Dermis microvascular lymphatic vessel endothelial cell (primary cell): ENCODE measurements around the gene AADACL4. TPM values are rescaled to one million over a fixed set of nuclear protein-coding genes. Genes with fewer than 3 reads are reported as not detected.
"Not testable (repeated sequence)": the region's sequence is repeated elsewhere in the genome, so short reads cannot be mapped to it uniquely, and the experiment has no call there.

ENCODE experiments used
- DNase-seq, 2 donors: peaks; one replicate each; pipeline versions ENCODE4 v3.0.0 to v3.0.0-alpha.2; 2010; ENCODE audit warnings: low read depth in 2 of 2
- total RNA-seq: library from RNA; depleted of rRNA; stranded (reverse); fragments of >200 nt; gene quantifications from 2 replicates; pipeline ENCODE4 v1.2.1, GENCODE V29; 2014

AADACL4 gene
- total RNA-seq, 1 donor from 2014 or later: not detected

GRCh38 chr1:12629511-12629956 lies 14.4 kb upstream of the AADACL4 start:
- DNase-seq: no peak

DNA sequence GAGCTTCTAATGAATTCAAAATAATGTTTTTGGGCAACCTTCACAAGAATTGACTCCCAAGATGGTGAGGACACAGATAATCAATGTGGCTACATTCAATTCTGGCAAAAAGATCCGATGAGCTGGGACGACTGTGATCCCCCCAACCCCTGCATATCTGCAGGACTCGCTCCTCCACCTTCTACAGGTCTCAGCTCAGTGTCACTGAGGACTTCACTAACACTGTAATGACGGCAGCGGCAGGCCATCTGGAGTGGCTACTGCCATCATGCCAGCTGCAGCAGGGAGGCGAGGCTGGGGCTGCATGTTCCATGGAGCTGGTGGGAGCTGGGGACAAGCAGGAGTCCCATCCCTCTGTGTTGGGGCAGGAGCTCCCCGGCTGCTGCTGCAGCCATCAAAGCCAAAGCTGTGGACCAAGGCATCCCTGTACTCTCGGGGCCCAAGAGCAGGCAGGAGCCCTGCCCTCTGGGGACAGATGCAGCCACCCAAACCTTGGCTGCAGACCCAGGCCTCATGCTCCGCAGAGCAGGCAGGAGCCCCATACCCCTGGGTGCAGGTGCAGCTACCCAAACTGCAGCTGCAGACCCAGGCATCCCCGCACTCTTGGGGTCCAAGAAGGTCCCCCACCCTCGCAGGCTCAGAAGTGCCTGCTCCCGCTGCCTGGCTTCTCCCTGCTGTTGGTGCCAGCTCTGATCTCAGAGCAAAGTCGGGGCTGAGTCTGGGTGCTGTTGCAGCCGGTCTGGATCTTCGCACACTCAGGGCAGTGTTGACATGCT lies 13.7 kb upstream of the AADACL4 start:
- no peak for DNase-seq

- no peak for DNase-seq
Measured at GRCh38 chr1:12630946-12631530, 12.8 kb upstream of the AADACL4 start.

GRCh38 chr1:12631571-12631970 lies 12.3 kb upstream of the AADACL4 start:
- DNase-seq: no peak

DNA sequence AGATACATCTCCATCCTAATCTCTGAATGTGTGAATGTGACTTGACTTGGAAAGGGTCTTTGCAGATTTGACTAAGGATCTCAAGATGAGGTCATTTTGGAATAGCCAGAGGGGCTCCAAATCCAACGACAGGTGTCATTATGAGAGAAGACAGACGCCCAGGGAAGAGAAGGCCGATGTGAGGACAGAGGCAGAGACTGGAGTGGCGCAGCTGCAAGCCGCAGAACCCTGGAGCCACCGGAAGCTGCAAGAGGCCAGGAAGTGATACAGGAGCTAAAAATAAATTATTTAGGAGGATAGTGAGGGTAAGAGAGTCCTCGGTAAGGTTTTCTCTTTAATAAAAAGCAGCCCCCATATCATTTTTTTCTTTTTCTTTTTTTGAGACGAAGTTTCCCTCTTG lies 9.7 kb upstream of the AADACL4 start:
- DNase-seq: no peak

- DNase-seq: peak; percentile 83 to 85
Measured at GRCh38 chr1:12634696-12635202, 9.1 kb upstream of the AADACL4 start.

- peak in 1 of 2 donors; percentile 78 for DNase-seq
Measured at GRCh38 chr1:12636098-12636950, 7.6 kb upstream of the AADACL4 start.

GRCh38 chr1:12637693-12638092 lies 6.2 kb upstream of the AADACL4 start:
- no peak for DNase-seq

DNA sequence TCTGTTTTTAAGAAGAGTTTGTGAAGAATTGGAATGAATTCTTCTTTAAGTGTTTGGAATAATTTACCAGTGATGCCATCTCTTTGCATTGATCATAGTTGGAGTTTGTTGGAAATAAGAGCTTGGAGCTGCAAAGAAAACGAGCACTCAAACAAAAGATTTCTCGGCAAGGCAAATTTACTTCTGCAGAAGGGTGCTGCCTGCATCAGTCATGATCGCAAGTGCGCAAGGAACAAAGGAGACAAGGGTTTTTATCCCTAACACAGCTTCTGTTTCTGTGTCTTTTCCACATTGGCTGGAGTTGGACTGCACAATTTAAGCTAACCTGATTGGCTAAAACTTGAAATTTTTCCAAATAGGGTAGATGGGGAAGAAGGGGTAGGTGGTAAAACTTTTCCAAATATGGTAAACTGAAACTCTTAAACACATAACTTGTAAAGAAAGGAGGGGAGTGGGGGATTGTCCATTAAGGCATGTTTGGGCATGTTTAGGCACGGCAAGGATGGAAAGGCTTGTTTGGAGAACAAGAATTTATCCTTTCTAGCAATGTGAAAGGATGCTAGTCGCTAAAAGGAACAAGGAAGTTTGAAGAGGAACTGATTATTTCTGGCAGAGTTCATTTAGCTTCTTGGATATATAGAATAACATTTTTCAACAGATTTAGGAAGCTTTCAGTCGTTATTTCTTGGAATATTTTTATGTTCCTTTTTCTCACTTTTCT lies 3.5 kb upstream of the AADACL4 start:
- peak in 1 of 2 donors; percentile 20 for DNase-seq

GRCh38 chr1:12640958-12641272 lies 3.0 kb upstream of the AADACL4 start:
- no peak for DNase-seq

GRCh38 chr1:12643079-12643478 lies 806 bp upstream of the AADACL4 start:
- no peak for DNase-seq

- DNase-seq: no peak
Measured at GRCh38 chr1:12644237-12644636, 352 bp downstream of the AADACL4 start.

- no peak for DNase-seq
Measured at GRCh38 chr1:12644829-12645228, 944 bp downstream of the AADACL4 start.

DNA sequence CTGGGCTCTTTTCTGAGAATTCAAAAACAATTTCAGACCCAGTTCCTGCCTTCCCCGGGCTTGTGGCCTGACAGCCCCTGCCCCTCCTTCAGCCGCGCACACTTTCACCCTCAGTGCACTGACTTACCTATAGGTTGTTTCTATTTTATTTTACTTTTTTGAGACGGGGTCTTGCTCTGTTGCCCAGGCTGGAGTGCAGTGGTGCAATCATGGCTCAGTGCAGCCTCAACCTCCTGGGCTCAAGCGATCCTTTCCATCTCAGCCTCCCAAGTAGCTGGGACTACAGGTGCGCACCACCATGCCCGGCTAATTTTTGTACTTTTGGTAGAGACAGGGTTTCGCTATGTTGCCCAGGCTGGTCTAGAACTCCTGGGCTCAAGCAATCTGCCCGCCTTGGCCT lies 1.5 kb downstream of the AADACL4 start:
- DNase-seq: not testable (repeated sequence)

GRCh38 chr1:12648741-12649140 lies 4.9 kb downstream of the AADACL4 start:
- no peak for DNase-seq

GRCh38 chr1:12649971-12650421 lies 6.1 kb downstream of the AADACL4 start:
- no peak for DNase-seq

- DNase-seq: peak in 1 of 2 donors; percentile 12
Measured at GRCh38 chr1:12654004-12654567, 10.2 kb downstream of the AADACL4 start.

DNA sequence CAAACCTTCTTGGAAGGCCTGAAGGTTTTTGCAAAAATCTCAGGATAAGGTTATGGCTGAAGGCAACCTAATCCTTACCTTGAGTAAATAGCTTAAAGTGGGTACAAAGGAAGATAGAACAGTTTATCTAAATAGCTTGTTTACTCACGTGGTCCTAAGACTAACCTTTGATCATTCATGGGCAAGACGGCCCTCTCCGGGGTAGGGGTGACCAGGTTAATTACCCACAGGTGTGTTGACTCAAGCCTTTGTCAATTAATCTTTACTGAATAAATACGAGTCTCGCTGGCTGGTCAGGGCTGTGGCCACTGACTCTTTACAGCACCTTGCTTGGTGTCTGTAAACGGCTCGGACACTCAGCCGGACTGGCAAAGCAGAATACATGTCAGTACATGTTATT lies 10.8 kb downstream of the AADACL4 start:
- DNase-seq: no peak

- DNase-seq: no peak
Measured at GRCh38 chr1:12656575-12656974, 12.7 kb downstream of the AADACL4 start.

DNA sequence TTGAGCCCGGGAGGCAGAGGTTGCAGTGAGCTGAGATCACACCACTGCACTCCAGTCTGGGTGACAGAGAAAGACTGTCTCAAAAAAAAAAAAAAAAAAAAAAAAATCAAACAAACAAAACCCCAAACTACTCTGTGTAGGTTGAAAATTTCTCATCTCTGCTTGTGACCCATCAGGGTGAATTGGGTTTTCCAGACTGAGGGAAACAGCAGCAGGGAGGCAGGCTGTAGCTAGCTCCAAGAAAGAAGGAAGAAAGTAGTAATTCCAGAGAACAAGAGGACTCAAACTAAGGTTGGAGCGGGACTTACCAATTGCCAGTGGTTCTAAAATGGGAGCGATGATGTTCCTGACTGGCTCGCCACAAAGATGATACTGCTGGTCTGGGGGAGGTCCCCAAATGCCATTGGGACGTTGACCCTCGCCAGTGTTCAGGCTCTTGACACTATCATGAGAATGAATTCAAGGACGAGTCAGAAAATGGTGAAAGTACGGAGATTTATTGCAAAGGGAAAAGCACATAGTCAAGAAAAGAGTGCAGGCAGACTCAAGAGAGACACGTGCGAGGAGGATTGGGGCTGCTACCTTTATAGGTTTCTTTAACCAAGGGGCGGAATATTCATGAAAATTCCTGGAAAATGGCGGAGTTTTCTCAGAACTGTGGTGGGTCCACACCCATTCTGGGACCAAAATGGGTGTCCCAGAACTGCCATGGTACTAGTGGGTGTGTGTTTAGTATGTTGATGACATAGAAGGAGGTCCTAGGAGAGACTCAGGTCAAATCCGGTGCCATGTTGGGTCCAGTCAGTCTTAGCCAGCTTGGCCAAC lies 13.4 kb downstream of the AADACL4 start:
- no peak for DNase-seq
